Measurements from ENCODE around the gene HHAT. TPM values are rescaled to one million over a fixed set of nuclear protein-coding genes. Genes with fewer than 3 reads are reported as not detected.

The HHAT gene
- total and polyA plus RNA-seq, 2 of the 13 experiments (the other 11 are each of a cell fraction or from before 2014, with no cell fraction given), result 2.6 to 4.9 TPM

Small RNAs within 50 kb of the gene (small RNA-seq; reads per million reads assigned to genes)
- 33.4 to 230 (median 48.8) reads per million in 3 experiments for gene RNU5A-8P (ENCODE audit: insufficient read depth in 2 of 3, insufficient read length in 3 of 3, low read depth in 2 of 3, low replicate concordance in 1 of 3)

Other genes starting within 250 kb of the HHAT start
- not detected in 2 replicates for gene SERTAD4, start 96.1 kb upstream of the HHAT start, total RNA-seq (2016; rRNA removed; fragmentation: Illumina TruSeq; extraction: Trizol)
- not detected in 2 replicates for gene SERTAD4, start 96.1 kb upstream of the HHAT start, polyA plus RNA-seq (2011; rRNA removed)